ENCODE data around the gene MTG1.
"Not testable (repeated sequence)": the region's sequence is repeated elsewhere in the genome, so short reads cannot be mapped to it uniquely, and the experiment has no call there.

The MTG1 gene

DNA sequence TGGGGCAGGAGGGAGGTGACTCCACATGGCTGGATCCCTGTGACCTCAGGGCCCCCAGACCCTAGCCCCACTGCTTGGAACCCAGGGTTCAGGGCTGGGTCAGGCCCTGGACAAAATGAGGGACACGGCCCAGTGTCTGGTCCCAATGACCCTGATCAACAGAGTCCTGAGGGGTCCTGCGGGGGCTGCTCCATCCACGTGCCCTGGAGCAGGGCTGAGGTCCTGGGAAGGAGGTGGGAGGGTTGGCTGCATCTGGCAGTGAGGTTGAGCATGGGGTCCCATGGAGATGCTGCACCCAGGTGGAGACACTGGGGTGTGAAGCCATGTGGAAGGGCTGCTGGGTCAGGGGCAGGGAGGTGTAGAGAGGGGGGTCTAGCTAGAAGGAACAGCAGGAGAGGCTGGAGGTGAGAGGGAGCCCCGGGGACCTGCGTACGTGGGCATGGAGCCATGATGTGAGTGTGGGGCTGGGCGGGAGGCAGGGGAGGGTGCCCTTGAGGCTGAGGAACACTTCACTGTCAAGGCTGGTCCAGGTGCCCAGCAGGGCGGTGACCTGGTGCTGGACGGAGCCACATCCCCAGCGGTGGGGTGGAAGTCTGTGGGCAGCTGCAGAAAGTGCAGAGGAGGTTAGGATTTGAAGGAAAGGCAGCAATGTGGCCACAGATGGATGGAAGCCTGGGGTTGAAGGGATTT, 60.4 kb downstream of the MTG1 start:
- DNase-seq = no peak

DNA sequence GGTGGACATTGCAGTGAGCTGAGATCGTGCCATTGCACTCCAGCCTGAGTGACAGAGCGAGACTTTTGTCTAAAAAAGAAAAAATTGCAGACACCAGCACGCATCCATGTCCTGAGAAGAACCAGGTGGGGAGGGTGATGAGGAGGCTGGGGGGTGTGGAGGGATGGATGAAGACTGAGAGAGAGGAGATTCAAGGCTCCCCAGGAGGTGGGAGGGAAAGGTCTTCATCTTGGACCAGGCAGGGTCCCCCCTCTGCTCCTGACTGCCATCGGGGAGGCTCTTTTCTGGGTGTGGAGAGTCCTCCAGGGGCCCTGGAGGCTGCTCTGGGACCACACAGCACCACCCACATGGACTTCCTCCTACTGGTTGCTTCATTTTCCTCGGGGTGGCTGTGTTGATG, 61.2 kb downstream of the MTG1 start:
- no peak for DNase-seq

DNA sequence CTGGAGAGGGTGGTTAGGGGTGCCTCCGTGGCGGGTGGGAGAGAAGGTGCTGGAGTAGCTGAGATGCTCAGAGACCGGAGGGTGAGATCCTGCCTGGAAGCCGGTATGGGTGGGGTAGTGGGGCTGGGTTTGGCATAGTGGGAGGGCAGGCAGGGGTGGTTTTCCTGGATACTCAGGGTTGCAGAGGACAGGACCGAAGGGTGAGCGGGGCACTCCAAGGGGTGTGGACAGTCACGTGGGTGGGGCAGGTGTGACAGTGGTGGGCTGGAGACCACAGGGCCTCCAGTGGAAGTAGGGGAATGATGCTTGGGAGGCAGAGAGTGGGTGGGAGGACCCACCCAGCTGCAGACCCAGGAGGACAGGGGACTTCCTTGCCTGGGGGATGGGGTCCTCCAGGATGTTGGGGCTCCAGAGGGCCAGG, 61.7 kb downstream of the MTG1 start:
- DNase-seq = no peak

DNA sequence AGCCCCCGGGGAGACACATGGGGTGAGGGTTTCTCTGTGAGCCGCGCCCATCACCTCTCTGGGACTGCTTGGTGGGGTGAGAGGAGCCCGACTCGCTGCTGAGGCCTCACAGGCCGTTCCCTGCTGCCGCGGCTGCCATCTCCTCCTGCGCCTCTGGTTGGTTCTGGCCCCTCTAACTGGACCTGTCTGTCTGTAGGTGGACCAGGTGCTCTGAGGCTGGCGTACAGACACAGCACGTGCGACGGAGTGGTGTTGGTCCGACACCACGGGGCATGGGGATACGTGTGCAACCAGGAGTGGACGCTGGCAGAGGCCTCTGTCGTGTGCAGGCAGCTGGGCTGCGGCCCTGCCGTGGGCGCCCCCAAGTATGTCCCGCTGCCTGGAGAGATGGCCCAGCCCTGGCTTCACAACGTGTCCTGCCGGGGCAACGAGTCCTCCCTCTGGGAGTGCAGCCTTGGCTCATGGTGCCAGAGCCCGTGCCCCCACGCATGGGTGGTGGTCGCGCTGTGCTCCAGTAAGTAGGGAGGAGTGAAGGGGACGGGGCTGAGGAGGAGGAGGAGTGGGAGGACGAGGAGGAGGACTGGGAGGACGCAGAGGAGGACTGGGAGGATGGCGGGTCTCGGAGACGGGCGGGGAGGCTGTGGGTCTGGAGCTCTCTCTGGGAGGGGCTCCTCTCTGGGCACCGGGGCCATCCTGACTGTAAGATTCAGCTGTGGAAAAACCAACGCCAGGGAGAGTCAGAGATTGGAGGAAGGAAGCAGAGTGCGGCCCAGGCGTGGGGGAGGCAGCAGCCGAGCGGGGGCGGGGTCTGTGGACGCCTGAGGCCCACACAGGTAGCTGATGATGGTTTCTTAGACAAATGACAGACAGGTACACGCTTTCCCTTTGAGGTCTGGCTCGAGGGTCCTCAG, 62.3 kb downstream of the MTG1 start:
- no peak for DNase-seq

DNA sequence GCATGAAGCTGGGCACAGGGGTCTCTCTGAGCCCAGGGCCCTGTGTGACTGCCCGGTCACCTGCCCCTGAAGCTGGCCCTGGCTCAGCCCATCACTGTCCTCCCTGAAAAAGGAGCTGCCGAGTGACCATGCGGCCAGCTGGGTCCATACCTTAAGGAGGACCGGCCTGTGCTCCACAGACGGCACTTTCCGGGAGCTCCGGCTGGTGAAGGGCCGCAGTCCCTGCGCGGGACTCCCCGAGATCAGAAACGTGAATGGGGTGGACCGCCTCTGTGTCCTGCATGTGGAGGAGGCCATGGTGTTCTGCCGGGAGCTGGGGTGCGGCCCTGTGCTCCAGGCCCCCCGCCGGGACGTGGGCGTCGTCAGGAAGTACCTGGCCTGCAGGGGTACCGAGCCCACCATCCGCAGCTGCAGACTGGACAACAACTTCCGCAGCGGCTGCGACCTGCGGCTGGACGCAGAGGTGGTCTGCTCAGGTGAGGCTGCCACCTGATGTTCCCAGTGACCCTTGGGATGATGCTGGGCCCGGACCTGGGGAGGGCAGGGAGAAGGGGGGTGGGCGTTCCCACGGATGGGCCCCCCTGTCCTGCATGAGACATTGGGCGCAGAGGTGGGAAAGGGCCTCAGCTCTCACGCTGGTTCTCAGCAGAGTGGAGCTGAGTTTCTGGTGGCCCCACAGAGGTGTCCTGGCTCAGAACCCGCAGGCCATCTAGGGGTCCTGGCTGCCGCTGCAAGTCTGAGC, 63.3 kb downstream of the MTG1 start:
- DNase-seq = no peak

DNA sequence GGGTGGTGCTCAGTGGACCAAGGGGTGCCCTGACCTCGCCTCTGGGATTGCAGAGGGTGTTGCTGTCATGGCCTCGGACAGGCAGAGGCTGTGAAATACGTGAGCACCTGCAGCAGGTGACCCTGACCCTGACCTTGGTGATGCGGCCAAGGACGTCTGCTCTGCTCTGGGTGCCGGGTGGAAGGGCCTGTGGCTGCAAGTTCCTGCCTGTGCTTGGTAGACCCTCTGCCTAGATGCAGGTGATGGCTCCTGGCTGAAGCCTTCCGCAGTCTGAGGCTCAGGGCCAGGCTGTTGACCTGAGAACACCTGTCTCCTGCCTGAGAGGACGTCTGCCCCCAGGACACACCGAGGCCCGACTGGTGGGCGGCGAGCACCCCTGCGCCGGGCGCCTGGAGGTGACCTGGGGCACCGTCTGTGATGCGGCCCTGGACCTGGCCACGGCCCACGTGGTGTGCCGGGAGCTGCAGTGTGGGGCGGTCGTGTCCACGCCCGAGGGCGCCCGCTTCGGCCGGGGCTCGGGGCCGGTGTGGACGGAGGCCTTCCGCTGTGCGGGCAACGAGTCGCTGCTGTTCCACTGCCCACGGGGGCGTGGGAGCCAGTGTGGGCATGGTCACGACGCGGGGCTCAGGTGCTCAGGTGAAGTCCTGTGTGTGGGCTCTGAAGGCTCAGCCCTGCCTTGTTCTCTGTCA, 64.2 kb downstream of the MTG1 start:
- no peak for DNase-seq

DNA sequence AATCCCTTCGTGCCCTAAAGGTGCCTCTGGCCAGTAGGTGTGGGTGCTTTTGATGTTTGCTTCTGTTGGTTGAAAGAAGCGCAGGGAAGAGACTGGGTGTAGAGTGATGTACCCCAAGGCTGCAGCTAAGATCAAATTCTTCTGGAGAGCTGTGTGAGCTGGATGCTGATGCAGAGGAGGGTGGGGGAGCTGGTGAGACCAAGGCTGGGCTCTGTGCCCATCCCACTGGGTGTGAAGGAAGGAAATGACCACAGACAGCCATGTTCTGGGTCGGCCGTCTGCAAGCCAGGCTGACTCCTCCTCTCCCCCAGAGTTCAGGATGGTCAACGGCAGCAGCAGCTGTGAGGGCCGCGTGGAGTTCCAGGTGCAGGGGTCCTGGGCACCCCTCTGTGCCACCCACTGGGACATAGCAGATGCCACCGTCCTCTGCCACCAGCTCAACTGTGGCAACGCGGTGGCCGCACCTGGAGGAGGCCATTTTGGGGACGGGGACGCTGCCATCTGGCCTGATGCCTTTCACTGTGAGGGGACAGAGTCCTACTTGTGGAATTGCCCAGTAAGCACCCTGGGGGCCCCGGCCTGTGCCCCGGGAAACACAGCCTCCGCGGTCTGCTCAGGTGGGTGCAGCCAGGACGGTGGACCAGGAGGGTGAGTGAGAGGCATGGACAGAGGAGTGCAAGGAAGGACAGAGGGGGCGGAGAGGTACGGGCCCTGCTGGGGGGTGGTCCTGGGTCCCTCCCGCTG, 64.9 kb downstream of the MTG1 start:
- no peak for DNase-seq

DNA sequence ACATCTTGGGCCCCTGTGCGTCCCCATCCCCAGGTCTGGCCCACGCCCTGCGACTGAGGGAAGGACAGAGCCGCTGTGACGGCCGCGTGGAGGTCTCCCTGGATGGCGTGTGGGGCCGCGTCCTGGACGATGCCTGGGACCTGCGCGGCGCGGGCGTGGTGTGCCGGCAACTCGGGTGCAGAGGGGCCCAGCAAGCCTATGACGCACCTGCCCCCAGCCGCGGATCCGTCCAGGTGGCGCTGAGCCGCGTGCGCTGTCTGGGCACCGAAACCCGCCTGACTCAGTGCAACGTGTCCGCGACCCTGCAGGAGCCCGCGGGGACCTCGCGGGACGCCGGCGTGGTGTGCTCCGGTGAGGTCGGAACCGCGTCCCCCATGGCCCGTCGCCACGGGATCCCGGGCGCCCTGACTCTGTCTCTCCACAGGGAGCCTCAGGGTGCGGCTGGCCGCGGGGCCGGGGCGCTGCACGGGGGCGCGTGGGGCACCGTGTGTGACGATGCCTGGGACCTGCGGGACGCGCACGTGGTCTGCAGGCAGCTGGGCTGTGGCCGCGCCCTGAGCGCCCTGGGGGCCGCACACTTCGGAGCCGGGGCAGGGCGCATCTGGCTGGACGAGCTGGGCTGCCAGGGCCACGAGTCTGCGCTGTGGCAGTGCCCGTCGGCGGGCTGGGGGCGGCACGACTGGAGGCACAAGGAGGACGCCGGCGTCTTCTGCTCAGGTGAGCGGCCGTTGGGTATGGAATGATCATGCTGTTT, 65.7 kb downstream of the MTG1 start:
- no peak for DNase-seq

DNA sequence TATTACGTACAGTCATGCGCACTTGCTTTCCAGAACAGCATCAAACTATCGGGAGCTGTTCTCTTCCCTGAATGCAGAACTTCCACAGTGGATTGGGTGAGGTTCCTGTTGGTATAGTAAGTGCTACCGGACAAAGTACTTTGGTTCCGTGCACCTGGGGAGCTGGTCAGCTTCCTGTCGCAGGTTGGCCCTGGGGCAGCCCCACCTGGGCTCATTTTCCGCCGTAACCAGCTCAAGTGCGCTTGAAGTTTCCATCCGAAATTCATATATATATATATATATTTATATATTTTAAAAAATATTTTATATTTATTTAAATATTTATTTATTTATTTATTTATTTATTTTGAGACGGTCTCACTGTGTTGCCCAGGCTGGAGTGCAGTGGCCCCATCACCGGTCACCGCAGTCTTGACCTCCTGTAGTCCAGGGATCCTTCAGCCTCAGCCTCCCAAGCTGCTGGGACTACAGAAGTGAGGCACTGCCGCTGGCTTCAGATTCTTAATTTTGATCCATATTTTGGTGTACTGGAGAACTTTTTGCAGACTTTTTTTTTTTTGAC, 66.3 kb downstream of the MTG1 start:
- DNase-seq = no peak

DNA sequence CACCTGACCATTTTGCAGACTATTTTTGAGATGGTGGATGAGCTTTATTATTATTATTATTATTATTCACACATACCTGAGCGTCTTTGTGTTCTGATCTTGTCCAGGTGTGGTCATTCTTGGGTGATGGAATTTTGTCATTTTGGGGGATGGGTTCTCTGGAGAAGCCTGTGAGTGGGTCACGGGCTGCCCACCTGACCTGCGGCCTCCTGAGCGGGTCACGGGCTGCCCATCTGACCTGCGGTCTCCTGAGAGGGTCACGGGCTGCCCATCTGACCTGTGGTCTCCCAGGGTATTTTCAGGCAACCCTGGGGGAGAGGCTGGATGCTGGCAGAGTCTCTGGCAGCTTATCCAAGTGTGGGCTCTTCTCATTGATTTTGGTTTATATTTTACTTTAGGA, 67.1 kb downstream of the MTG1 start:
- no peak for DNase-seq

DNA sequence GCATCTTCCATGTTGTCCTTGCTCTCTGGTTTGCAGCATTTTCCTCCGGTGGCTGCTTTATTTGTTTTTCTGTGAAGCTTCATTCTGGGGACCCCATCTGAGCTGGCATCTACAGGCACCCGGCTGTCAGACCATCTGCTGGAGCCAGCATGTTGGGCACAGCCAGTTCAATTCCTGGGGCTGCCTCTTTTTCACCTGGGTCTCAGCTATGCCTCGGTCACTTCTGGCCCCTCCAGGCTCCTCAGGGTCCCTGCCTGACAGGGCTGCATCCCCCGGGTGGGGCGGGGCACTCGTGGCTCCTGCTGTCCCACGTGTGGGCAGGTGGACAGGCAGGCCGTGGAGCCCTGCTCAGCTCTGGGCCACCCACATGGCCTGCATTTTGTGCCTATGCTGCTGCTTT, 67.9 kb downstream of the MTG1 start:
- DNase-seq = no peak

DNA sequence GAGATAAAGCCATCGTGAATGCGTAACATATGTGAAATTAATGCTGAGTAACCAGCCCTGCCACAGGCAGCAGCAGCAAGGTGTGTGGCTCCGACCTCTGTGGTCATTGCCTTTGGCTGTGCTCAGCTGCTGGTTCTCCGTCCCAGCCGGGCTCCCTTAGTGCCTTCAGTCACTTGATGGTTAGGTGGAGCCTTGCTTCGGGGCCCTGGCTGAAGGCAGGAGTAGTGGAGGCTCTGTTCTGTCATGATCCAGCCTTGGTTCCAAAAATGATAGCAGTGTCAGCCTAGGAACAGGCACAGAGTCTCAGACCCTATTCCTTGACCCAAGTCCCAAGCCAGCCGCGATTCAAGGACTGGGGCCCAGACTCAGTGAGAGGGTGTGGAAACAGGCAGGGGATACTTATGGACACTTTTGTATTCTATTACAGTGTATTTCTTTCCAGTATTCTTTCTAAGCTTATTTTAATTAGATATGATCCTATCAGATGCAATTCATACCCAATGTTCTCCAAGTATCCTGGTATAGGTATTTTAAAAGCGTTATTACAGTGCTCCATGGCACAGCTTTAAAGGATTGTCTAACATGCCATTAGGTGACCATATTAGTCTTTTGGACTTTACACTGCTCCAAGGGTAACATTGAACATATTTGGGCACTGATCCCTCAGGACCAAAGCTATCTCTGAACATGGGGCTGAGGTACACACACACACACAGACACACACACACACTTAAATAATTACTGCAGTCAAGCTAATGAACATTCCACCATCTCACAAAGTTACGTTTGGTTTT, 68.8 kb downstream of the MTG1 start:
- DNase-seq = no peak

DNA sequence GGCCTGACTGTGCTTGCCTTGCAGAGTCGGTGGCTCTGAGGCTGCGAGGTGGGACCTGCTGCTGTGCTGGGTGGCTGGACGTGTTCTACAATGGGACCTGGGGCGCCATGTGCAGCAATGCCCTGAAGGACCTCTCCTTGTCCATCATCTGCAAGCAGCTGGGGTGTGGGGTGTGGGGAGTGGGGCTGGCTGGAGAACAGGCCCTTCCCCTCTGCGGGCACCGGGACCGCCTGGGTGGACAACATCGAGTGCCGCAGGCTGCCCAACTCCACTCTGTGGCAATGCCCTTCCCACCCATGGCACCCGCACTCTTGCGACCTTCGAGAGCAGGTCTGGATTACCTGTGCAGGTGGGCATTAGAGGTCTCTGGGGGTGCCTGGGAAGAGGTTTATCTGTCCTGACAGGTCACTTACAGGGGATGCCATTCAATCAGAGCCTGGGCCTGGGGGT, 70.7 kb downstream of the MTG1 start:
- no peak for DNase-seq

DNA sequence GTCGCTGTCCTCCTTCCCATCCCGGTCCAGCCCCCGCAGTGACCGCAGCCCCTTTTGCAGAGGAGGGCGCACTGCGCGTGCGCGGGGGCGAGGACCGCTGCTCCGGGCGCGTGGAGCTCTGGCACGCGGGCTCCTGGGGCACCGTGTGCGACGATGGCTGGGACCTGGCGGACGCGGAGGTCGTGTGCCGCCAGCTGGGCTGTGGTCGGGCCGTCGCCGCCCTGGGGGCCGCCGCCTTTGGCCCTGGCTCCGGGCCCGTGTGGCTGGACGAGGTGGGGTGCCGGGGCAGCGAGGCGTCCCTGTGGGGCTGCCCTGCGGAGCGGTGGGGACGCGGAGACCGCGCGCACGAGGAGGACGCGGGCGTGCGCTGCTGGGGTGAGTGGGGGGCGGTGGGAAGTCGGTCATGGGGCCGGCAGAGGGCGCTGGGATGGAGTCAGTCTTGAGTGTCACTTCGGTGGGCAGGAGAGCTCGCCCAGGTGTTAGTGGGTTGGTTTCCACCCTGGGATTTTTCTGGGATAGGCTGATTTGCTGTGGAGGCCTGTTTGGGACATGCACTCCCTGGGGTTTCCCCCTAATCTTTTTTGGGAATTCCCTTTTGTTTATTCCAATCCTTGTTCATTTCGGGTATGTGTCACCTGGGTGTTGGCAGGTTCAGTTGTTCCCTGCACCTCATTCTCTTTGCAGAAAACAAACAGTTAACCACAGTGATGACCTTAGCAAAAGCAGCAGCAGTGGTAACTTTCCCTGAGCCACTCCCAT, 71.4 kb downstream of the MTG1 start:
- DNase-seq = no peak

DNA sequence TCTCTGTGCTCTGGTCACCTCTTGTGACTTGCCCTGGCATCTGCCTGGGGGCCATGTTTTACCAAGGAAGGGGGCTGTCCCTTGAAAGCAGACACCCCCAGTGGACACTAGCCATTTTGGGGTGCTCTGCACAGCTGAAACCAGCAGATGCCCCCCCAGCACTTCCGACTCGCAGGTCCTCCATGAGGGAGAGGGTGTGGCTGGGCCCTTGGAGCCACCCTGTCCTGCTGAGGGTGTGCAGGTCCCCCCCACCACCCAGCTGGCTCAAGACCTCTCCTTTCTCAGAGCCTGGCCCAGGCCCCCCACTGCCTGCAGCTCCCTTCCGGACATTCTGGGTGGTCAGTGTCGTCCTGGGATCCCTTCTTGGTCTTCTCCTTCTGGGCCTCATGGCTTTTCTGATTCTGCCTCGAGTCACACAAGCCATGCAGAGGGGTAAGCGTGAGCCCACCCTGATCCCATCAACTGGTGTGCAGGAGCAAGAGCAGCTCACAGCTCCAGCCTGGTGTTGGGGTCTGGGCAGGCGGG, 72.1 kb downstream of the MTG1 start:
- no peak for DNase-seq

DNA sequence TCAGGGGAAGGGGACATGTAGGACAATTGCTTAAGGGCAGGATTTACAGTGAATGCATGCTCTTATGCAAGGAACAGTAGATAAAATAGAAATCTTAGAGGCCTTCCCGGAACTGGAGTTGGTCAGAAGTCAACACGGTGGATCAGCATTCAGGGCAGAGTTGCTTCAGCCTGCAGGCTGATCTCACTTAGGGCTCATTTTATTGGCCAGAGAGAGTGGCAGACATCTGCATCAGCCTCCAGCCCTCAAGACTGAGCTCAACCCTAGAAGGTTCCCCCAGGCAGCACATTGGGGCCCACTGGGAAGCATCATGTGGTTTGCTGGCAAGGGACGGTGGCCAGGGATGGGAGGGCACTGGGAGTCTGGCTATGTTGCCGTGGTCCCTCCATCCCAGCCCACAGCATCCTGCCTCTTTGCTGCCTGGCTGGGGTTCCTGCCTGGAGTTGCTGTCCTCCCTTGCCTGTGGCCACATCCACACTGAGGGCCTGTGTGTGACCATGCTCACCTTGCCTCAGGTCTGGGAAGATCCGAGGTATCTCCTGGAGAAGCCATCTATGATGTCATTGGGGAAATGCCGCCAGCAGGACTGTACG, 72.8 kb downstream of the MTG1 start:
- DNase-seq = no peak

DNA sequence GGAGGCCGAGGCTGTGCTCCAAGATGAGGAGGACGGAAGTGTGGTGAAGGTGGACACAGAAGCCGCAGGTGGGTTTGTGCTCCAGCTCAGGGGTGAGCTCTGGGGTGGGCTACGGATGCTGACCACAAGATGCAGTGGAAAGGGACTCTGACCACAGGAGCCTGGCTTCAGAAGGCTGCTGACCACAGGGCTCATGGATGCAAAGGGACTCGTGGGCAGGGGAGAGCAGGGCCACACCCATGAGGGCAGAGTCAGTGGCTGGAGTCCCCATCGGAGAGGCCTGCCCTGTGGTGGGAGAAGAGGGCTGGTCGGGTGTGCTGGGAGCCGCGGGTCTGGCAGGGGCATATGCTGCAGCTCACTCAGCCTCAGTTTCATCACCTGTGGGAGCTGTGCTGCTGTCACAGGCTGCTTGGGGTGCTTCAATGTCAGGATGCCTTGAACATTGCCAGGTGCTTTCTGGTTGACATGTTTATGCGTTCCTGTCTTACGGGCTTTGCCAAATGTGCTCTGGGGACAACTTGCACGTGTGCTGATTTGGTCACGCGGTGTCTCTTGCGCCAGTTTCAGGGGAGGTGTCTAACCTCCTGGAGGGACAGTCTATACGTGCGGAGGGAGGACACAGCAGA, 73.4 kb downstream of the MTG1 start:
- no peak for DNase-seq

DNA sequence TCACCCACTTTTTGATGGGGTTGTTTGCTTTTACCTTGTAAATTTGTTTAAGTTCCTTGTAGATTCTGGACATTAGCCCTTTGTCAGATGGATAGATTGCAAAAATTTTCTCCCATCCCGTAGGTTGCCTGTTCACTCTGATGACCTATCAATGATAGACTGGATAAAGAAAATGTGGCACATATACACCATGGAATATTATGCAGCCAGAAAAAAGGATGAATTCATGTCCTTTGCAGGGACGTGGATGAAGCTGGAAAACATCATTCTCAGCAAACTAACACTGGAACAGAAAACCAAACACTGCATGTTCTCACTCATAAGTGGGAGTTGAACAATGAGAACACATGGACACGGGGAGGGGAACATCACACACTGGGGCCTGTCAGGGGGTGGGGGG, 75.2 kb downstream of the MTG1 start:
- not testable (repeated sequence) for DNase-seq
